ENCODE measurements around the gene TMOD2.

GRCh38 chr15:51846066-51846462 lies 94.7 kb downstream of the TMOD2 start:
- no peak for TF ChIP-seq CTCF (IDR thresholded peaks at IDR 0.05)
- no peak for TF ChIP-seq POLR2A (IDR thresholded peaks at IDR 0.05)
